OCI-LY7 (cell line): ENCODE results near the gene CARM1. TPM values are rescaled to one million over a fixed set of nuclear protein-coding genes. Genes with fewer than 3 reads are reported as not detected.

ENCODE experiments used
- BruUV-seq: library from RNA; stranded (reverse); fragments of 400-500 nt; replicated peaks from 2 replicates; lab custom pipeline; 2021; lab: Mats Ljungman, UMichigan
- CTCF ChIA-PET: fragments of 300-600 bp; sonication (Branson Sonifier 250); formaldehyde crosslinking; loops from one replicate; lab custom pipeline; 2022; ENCODE audit warnings: antibody characterized with exemption; ENCODE audit not compliant: unreplicated experiment; lab: Charles Lee
- POLR2A ChIA-PET: fragments of 300-600 bp; sonication (Branson Sonifier 250); formaldehyde crosslinking; loops from one replicate; lab custom pipeline; 2022; ENCODE audit warnings: antibody characterized with exemption; lab: Charles Lee
- DNase-seq: peaks from one replicate; pipeline ENCODE4 v3.0.0-alpha.2; 2015; ENCODE audit warnings: low spot score
- H2AFZ ChIP-seq: fragments of 200-600 bp; sonication (generic), shearing (Covaris generic); 2 replicates; pipeline ENCODE4 v1.6.1; 2014; ENCODE audit warnings: mild to moderate bottlenecking, antibody characterized with exemption, low read length, moderate library complexity
- H3K27ac ChIP-seq: fragments of 200-600 bp; sonication (generic); 2 replicates; pipeline ENCODE4 v1.5.1; 2014; ENCODE audit warnings: mixed run types, low read depth, mild to moderate bottlenecking, moderate library complexity, low read length, inconsistent platforms; ENCODE audit not compliant: poor library complexity, severe bottlenecking
- H3K36me3 ChIP-seq: fragments of 200-600 bp; sonication (generic); 2 replicates; pipeline ENCODE4 v1.6.1; 2014; ENCODE audit warnings: mild to moderate bottlenecking, antibody characterized with exemption, low read length, moderate library complexity, mixed read lengths; ENCODE audit not compliant: insufficient read depth
- H3K4me1 ChIP-seq: fragments of 200-600 bp; sonication (generic); 2 replicates; pipeline ENCODE4 v1.5.1; 2014; ENCODE audit warnings: mild to moderate bottlenecking, low read length; ENCODE audit not compliant: insufficient read depth, poor library complexity, severe bottlenecking
- H3K4me2 ChIP-seq: fragments of 200-600 bp; sonication (generic); 2 replicates; pipeline ENCODE4 v1.6.1; 2014; ENCODE audit warnings: mild to moderate bottlenecking, low read length
- H3K4me3 ChIP-seq: fragments of 200-600 bp; sonication (generic); 2 replicates; pipeline ENCODE4 v1.5.1; 2014; ENCODE audit warnings: mild to moderate bottlenecking, low read depth, low read length; ENCODE audit not compliant: poor library complexity, severe bottlenecking
- H3K79me2 ChIP-seq: fragments of 200-600 bp; sonication (generic); 2 replicates; pipeline ENCODE4 v1.6.1; 2016; ENCODE audit warnings: low read depth, mild to moderate bottlenecking, low read length, moderate library complexity, mixed read lengths; ENCODE audit not compliant: insufficient read depth
- H3K9me2 ChIP-seq: fragments of 200-600 bp; sonication (generic); 2 replicates; pipeline ENCODE4 v1.6.1; 2016; ENCODE audit warnings: mild to moderate bottlenecking, low read length, mixed read lengths; ENCODE audit not compliant: insufficient read depth
- H3K9me3 ChIP-seq: fragments of 200-600 bp; sonication (generic); 2 replicates; pipeline ENCODE4 v1.6.1; 2014; ENCODE audit warnings: mild to moderate bottlenecking, mixed run types, low read length, mixed read lengths
- H4K20me1 ChIP-seq: fragments of 200-600 bp; sonication (generic); 2 replicates; pipeline ENCODE4 v1.6.1; 2014; ENCODE audit warnings: mild to moderate bottlenecking, antibody characterized with exemption, low read length, moderate library complexity, mixed read lengths; ENCODE audit not compliant: insufficient read depth
- CTCF ChIP-seq: fragments of 200-600 bp; sonication (generic); conservative IDR thresholded peaks from 2 replicates; pipeline ENCODE4 v1.5.1; 2014; ENCODE audit warnings: mild to moderate bottlenecking, antibody characterized with exemption, low read length, moderate library complexity, mixed read lengths
- EZH2phosphoT487 ChIP-seq: fragments of 200-600 bp; sonication (generic); IDR thresholded peaks from 2 replicates; pipeline ENCODE4 v1.6.1; 2018; ENCODE audit warnings: low read depth, borderline replicate concordance, mild to moderate bottlenecking, mixed run types, antibody characterized with exemption, low read length, moderate library complexity, mixed read lengths
- intact Hi-C: fragments of 100-400 bp; cut with micrococcal nuclease; formaldehyde crosslinking; loops from one replicate; pipeline ENCODE4 v1.10.0; 2022; ENCODE audit not compliant: unreplicated experiment
- total RNA-seq, 2 experiments: library from RNA; depleted of rRNA in 1 of 2; stranded (reverse); fragments of >200 nt in 1 of 2; shearing (Covaris generic) in 1 of 2; gene quantifications; 2 replicates each; pipeline ENCODE4 v1.2.3, GENCODE V29; 2014 to 2022

The CARM1 gene
- total RNA-seq, 2 experiments from 2014 or later: 41.2 to 107 TPM

DNA sequence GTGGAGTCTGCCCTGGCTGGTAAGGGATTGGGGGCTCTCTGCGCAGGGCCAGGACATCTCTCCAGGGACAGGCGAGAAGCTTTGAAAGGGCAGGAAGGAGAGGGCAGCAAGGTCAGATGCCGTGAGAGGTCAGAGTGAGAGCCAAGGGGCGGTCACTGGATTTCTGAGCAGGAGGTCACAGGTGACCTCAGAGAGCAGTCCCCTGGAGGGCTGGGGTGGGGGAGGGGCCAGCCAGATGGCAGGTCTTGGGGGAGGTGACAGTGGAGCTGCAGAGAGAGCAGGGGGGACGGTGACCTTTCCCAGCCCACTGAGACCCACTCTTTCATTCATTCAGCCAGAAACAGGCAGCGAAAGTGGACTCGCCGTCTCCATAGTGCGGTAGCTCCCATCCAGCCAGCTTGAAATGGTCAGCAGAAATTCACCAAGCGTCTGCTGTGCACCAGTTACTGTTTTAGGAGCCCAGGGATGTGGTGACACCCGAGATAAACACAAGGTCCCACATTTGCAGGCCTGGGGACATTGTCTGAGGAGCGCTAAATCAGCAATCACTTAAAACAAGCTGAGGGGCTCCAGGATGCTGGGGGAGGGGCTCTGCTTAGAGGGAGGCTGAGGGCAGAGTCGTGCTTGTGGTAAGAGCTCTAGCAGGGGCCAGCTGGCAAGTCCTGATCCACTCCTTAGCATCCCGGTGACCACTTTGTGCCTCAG, 10.2 kb downstream of the CARM1 start:
- no peaks in the 10 kb centered on the region for H4K20me1 ChIP-seq
- H3K9me3 ChIP-seq: no peaks in the 10 kb centered on the region
- no TSS peak for BruUV-seq
- no peaks in the 10 kb centered on the region for H3K9me2 ChIP-seq
- POLR2A ChIA-PET: no interaction called here
- H3K4me1 ChIP-seq: peaks cover 52% of the 10 kb centered on the region
- H2AFZ ChIP-seq: no peak overlapping the region
- TF ChIP-seq CTCF: no peak
- no peak for TF ChIP-seq EZH2phosphoT487
- intact Hi-C loops: no loop called here
- H3K79me2 ChIP-seq: peaks cover 91% of the 10 kb centered on the region
- CTCF ChIA-PET: interaction anchor here (0.5 kb wide), 1 partner anchor 60 kb away, joined by 3 read pairs; no protein-coding TSS in a partner anchor
- no peak for DNase-seq
- no peak overlapping the region for H3K4me2 ChIP-seq
- H3K36me3 ChIP-seq: peaks cover 35% of the 10 kb centered on the region
- H3K4me3 ChIP-seq: no peak overlapping the region
- H3K27ac ChIP-seq: no peak overlapping the region

DNA sequence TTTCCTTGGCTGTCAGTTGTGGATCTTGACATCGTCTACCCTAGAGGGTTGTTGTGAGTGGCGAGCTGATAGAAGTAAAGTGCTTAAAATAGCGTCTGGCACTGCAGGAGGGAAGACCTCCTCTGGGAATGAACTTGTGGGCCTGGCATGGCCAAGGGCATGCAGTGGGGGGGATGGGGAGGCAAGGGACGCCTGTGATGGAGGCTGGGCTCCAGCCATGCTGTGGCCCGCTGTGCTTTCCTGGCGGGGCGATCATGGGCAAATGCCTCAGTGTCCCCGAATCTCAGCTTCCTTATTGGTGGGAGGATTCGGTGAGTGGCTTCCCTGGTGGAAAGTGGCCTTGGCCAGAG, 10.7 kb downstream of the CARM1 start:
- no peak overlapping the region for H3K27ac ChIP-seq
- intact Hi-C loops: no loop called here
- no TSS peak for BruUV-seq
- no peak overlapping the region for H3K4me2 ChIP-seq
- ChIA-PET CTCF (interaction anchor here (0.5 kb wide), 1 partner anchor 59 kb away, joined by 3 read pairs; no protein-coding TSS in a partner anchor), POLR2A (no interaction called here)
- peaks cover 35% of the 10 kb centered on the region for H3K36me3 ChIP-seq
- H3K9me3 ChIP-seq: no peaks in the 10 kb centered on the region
- peaks cover 91% of the 10 kb centered on the region for H3K79me2 ChIP-seq
- peaks cover 52% of the 10 kb centered on the region for H3K4me1 ChIP-seq
- H2AFZ ChIP-seq: no peak overlapping the region
- DNase-seq: no peak
- no peak overlapping the region for H3K4me3 ChIP-seq
- no peaks in the 10 kb centered on the region for H4K20me1 ChIP-seq
- no peak for TF ChIP-seq EZH2phosphoT487
- TF ChIP-seq CTCF: no peak
- H3K9me2 ChIP-seq: no peaks in the 10 kb centered on the region

DNA sequence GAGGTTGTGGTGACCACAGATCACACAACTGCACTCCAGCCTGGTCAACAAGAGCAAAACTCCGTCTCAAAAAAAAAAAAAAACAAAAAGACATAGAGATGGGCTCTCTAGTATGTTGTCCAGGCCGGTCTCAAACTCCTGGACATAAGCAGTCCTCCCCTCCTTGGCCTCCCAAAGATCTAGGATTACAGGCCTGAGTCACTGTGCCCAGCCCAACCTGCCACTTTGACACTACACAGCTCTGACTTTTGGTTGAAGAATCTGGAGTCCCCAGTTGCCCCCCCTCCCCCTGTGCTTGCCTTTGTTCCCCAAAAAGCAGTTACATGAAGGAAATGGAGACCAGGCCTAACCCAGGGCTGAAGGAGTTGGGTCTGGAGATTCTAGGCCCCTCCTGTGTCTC, 12.9 kb downstream of the CARM1 start:
- Histone ChIP-seq H3K79me2 (peaks cover 83% of the 10 kb centered on the region), H3K36me3 (peaks cover 35% of the 10 kb centered on the region), H3K4me1 (peaks cover 52% of the 10 kb centered on the region), H4K20me1 (no peaks in the 10 kb centered on the region), H3K9me3 (no peaks in the 10 kb centered on the region), H2AFZ (no peak overlapping the region), H3K4me2 (no peak overlapping the region), H3K9me2 (no peaks in the 10 kb centered on the region), H3K27ac (no peak overlapping the region), H3K4me3 (no peak overlapping the region)
- DNase-seq: no peak
- no TSS peak for BruUV-seq
- ChIA-PET CTCF (no interaction called here), POLR2A (no interaction called here)
- intact Hi-C loops: no loop called here
- TF ChIP-seq CTCF (no peak), EZH2phosphoT487 (no peak)
